ENCODE data around the gene MAP2K5. TPM values are rescaled to one million over a fixed set of nuclear protein-coding genes. Genes with fewer than 3 reads are reported as not detected.

The MAP2K5 gene
- total RNA-seq, 1 donor from 2014 or later = 29.0 TPM

DNA sequence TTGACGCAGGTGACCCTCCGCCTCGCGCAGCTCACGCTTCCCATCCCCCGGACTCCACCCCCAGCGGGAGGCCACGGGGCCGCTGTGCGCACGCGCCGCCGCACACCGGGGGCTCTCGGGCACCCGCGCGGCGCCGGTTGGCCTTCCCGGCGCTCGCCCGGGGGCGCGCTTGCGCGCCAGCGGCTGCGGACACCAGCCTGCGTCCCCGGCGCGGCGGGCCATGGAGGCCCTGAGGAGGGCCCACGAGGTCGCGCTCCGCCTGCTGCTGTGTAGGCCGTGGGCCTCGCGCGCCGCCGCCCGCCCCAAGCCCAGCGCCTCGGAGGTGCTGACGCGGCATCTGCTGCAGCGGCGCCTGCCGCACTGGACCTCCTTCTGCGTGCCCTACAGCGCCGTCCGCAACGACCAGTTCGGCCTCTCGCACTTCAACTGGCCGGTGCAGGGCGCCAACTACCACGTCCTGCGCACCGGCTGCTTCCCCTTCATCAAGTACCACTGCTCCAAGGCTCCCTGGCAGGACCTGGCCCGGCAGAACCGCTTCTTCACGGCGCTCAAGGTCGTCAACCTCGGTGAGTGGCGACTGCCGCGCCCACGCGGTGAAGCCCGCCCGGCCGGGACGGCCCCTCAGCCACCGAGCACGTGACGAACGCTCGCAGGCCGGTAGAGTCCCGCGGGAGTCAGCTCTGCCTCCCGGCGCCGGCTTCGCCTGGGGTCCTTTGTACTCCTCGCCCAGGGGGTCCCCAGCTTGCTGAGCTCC lies 21.3 kb upstream of the MAP2K5 start, which contains the start of gene C15orf61:
Gene C15orf61, plus strand, starts transcription at position 103 of the 754 bp plus-strand sequence. Its CDS starts 118 bp downstream, at position 221.
- Mint-ChIP-seq H3K27ac (ENCODE audit: unreplicated experiment) (peak within 1 kb of the TSS; percentile 94), H3K36me3 (ENCODE audit: unreplicated experiment) (no peaks in the 10 kb centered on the region), H3K4me1 (ENCODE audit: low read depth, unreplicated experiment) (peaks cover 14% of the 10 kb centered on the region), H3K9me3 (ENCODE audit: unreplicated experiment) (peaks cover 2% of the 10 kb centered on the region), H3K4me3 (ENCODE audit: unreplicated experiment) (peak within 1 kb of the TSS; percentile 88), H3K27me3 (ENCODE audit: unreplicated experiment) (peaks cover 2% of the 10 kb centered on the region)
- DNase-seq = peak; percentile 86
- TF ChIP-seq, protein P1, sequence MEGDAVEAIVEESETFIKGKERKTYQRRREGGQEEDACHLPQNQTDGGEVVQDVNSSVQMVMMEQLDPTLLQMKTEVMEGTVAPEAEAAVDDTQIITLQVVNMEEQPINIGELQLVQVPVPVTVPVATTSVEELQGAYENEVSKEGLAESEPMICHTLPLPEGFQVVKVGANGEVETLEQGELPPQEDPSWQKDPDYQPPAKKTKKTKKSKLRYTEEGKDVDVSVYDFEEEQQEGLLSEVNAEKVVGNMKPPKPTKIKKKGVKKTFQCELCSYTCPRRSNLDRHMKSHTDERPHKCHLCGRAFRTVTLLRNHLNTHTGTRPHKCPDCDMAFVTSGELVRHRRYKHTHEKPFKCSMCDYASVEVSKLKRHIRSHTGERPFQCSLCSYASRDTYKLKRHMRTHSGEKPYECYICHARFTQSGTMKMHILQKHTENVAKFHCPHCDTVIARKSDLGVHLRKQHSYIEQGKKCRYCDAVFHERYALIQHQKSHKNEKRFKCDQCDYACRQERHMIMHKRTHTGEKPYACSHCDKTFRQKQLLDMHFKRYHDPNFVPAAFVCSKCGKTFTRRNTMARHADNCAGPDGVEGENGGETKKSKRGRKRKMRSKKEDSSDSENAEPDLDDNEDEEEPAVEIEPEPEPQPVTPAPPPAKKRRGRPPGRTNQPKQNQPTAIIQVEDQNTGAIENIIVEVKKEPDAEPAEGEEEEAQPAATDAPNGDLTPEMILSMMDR (IDR thresholded peaks at IDR 0.05; ENCODE audit: partially characterized antibody, unreplicated experiment) = no peak

DNA sequence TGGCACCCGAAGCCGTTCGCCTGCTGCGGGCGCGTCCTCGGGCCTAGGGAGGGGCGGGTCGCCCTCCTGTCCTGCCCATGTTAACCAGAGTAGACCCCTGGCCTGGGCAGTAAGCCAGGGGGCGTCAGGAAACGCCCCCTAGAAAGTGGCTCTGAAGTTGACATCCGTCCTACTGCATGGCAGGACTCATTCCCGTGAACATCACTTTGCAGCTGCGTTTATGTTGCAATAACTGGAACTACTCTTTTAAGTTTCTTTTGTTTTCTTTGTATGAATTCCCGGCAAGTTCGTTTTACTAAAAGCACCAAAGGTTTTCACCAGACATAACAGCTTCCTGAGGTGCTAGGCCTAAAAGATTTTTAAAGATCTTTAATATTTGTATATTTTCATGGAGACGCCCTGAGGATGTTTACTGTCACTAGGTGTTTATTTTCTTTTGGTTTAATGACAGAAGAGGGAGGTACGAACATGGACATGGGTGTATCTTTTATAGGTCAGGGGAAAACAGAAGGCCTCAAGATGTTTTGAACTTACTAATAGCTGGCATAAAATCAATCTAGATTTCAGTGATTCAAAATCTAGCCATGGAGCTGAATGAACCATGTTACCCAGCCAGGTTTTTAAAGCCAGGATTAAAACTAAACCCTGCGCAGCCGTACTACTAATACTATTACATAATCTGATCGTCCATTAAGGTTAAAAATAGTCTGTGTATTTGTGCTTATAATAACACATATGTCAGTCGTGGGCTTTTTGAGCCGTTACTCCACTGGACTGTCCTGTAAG lies 20.5 kb upstream of the MAP2K5 start:
- peaks cover 2% of the 10 kb centered on the region for H3K9me3 Mint-ChIP-seq (ENCODE audit: unreplicated experiment)
- TF ChIP-seq, protein P1 (IDR thresholded peaks at IDR 0.05; ENCODE audit: partially characterized antibody, unreplicated experiment) = no peak
- DNase-seq = no peak
- H3K4me3 Mint-ChIP-seq (ENCODE audit: unreplicated experiment) = peak overlapping the region; percentile 88
- H3K27ac Mint-ChIP-seq (ENCODE audit: unreplicated experiment) = peak overlapping the region; percentile 83
- H3K36me3 Mint-ChIP-seq (ENCODE audit: unreplicated experiment) = no peaks in the 10 kb centered on the region
- peaks cover 2% of the 10 kb centered on the region for H3K27me3 Mint-ChIP-seq (ENCODE audit: unreplicated experiment)
- peaks cover 14% of the 10 kb centered on the region for H3K4me1 Mint-ChIP-seq (ENCODE audit: low read depth, unreplicated experiment)

DNA sequence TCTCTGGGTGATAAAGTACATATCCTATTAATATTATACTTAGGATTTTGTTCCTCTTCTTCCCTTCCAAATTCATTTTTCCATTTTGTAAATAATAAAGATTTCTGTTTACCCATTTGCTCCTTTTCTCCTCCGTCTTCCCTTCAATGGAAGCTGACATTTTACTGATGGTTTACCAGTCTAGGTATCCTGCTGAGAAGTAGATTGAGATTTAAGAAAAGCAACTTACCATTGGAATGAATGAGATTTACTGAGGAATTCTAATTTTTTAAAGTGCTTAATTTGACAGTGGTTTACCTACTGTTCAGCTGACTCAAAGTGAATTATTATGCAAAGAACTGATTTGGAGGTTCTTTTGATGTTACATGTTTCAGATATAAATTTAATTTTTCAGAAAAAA lies 19.2 kb upstream of the MAP2K5 start:
- Mint-ChIP-seq H3K27me3 (ENCODE audit: unreplicated experiment) (no peaks in the 10 kb centered on the region), H3K36me3 (ENCODE audit: unreplicated experiment) (no peaks in the 10 kb centered on the region), H3K4me1 (ENCODE audit: low read depth, unreplicated experiment) (peaks cover 21% of the 10 kb centered on the region), H3K4me3 (ENCODE audit: unreplicated experiment) (peak overlapping the region; percentile 88), H3K9me3 (ENCODE audit: unreplicated experiment) (peaks cover 2% of the 10 kb centered on the region), H3K27ac (ENCODE audit: unreplicated experiment) (no peak overlapping the region)
- TF ChIP-seq, protein P1 (IDR thresholded peaks at IDR 0.05; ENCODE audit: partially characterized antibody, unreplicated experiment) = no peak
- DNase-seq = no peak

DNA sequence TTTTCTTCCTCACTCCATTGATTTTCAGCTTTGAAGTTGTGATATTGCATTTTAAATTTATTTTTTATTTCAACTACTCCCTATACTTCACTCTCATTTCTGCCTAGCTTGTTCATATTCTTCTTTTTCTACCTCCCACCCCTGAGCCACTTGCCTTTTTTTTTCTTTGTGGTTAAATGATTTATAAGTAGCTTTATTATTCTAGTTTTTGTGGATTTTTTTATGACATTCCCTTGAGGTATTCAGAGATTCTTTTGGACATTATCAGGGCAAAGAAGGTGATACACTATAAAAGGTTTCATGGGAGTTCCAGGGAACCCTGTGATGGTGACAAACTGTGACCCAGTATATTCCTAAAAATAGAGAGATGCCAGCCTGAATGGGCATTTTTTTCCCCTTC lies 18.3 kb upstream of the MAP2K5 start:
- no peaks in the 10 kb centered on the region for H3K27me3 Mint-ChIP-seq (ENCODE audit: unreplicated experiment)
- peaks cover 24% of the 10 kb centered on the region for H3K4me1 Mint-ChIP-seq (ENCODE audit: low read depth, unreplicated experiment)
- H3K4me3 Mint-ChIP-seq (ENCODE audit: unreplicated experiment) = peak overlapping the region; percentile 54
- DNase-seq = no peak
- TF ChIP-seq, protein P1 (IDR thresholded peaks at IDR 0.05; ENCODE audit: partially characterized antibody, unreplicated experiment) = no peak
- no peaks in the 10 kb centered on the region for H3K36me3 Mint-ChIP-seq (ENCODE audit: unreplicated experiment)
- no peak overlapping the region for H3K27ac Mint-ChIP-seq (ENCODE audit: unreplicated experiment)
- H3K9me3 Mint-ChIP-seq (ENCODE audit: unreplicated experiment) = peaks cover 2% of the 10 kb centered on the region
